GM21576 (cell line): ENCODE measurements around the gene CDC14B.
"Not testable (repeated sequence)": the region's sequence is repeated elsewhere in the genome, so short reads cannot be mapped to it uniquely, and the experiment has no call there.

Experiments used
- ATAC-seq: cut with Tn5 transposase; IDR thresholded peaks from one replicate; pipeline ENCODE4 v1.9.1; 2021; ENCODE audit warnings: mild to moderate bottlenecking, moderate library complexity; ENCODE audit not compliant: unreplicated experiment

CDC14B gene

GRCh38 chr9:96551403-96551802 is 68.2 kb downstream of the CDC14B start:
- ATAC-seq, result no peak

GRCh38 chr9:96550659-96551058 is 69.0 kb downstream of the CDC14B start:
- ATAC-seq, result no peak

GRCh38 chr9:96543131-96543530 is 76.5 kb downstream of the CDC14B start:
- ATAC-seq, result not testable (repeated sequence)

GRCh38 chr9:96540106-96540505 is 79.5 kb downstream of the CDC14B start:
- no peak for ATAC-seq

- no peak for ATAC-seq
Observed at GRCh38 chr9:96532173-96532572, 87.5 kb downstream of the CDC14B start.

- no peak for ATAC-seq
Observed at GRCh38 chr9:96524764-96525163, 94.9 kb downstream of the CDC14B start.

- no peak for ATAC-seq
Observed at GRCh38 chr9:96524045-96524444, 95.6 kb downstream of the CDC14B start.

GRCh38 chr9:96523374-96523773 is 96.3 kb downstream of the CDC14B start:
- no peak for ATAC-seq

GRCh38 chr9:96522366-96522765 is 97.3 kb downstream of the CDC14B start:
- no peak for ATAC-seq

- ATAC-seq, result no peak
Observed at GRCh38 chr9:96519787-96520186, 99.9 kb downstream of the CDC14B start.

- no peak for ATAC-seq
Observed at GRCh38 chr9:96519095-96519494, 100.5 kb downstream of the CDC14B start.

GRCh38 chr9:96515621-96516470 is 103.8 kb downstream of the CDC14B start:
- no peak for ATAC-seq

GRCh38 chr9:96514800-96515158 is 104.9 kb downstream of the CDC14B start:
- no peak for ATAC-seq

GRCh38 chr9:96514108-96514799 is 105.4 kb downstream of the CDC14B start:
- ATAC-seq, result no peak

- ATAC-seq, result no peak
Observed at GRCh38 chr9:96513622-96514021, 106.0 kb downstream of the CDC14B start.

GRCh38 chr9:96512240-96512639 is 107.4 kb downstream of the CDC14B start:
- ATAC-seq, result no peak

GRCh38 chr9:96510258-96510657 is 109.4 kb downstream of the CDC14B start:
- ATAC-seq, result no peak

GRCh38 chr9:96509848-96510247 is 109.8 kb downstream of the CDC14B start:
- ATAC-seq, result no peak

- no peak for ATAC-seq
Observed at GRCh38 chr9:96509026-96509425, 110.6 kb downstream of the CDC14B start.

- ATAC-seq, result no peak
Observed at GRCh38 chr9:96508227-96508940, 111.3 kb downstream of the CDC14B start.

GRCh38 chr9:96505316-96505991 is 114.2 kb downstream of the CDC14B start:
- ATAC-seq, result no peak
